Panc1 (cell line): ENCODE measurements around the gene B4GAT1.

Experiments used
- CTCF ChIP-seq: fragments of 450-650 bp; IDR thresholded peaks from 2 replicates; pipeline ENCODE4 v1.5.1; 2017; ENCODE audit warnings: mild to moderate bottlenecking
- POLR2AphosphoS5 ChIP-seq: IDR thresholded peaks from 2 replicates; pipeline ENCODE4 v1.6.1; 2012; ENCODE audit warnings: mild to moderate bottlenecking, low read depth, low read length, moderate library complexity
- REST ChIP-seq, 2 experiments: IDR thresholded peaks; 2 replicates each; pipeline ENCODE4 v1.6.1; 2011 to 2012; ENCODE audit warnings: low read depth in 2 of 2, control low read depth in 1 of 2, low read length in 1 of 2, mild to moderate bottlenecking in 1 of 2, moderate library complexity in 1 of 2; ENCODE audit not compliant: insufficient read depth in 1 of 2
- SIN3A ChIP-seq: IDR thresholded peaks from 2 replicates; pipeline ENCODE4 v1.6.1; 2012; ENCODE audit warnings: low read depth, mild to moderate bottlenecking, low read length, moderate library complexity, borderline replicate concordance; ENCODE audit not compliant: insufficient read depth
- TCF7L2 ChIP-seq: IDR thresholded peaks from 2 replicates; pipeline ENCODE4 v1.6.1; 2011; ENCODE audit warnings: mild to moderate bottlenecking, low read depth, low read length, inconsistent platforms

GRCh38 chr11:66311470-66311964 is 35.9 kb downstream of the B4GAT1 start:
- TF ChIP-seq CTCF (no peak), SIN3A (no peak), TCF7L2 (no peak), REST (IDR thresholded peaks at IDR 0.05; ENCODE audit: insufficient read depth in 1 of 2, low read depth in 2 of 2, low read length in 1 of 2) (no peak), POLR2AphosphoS5 (no peak)
